HEK293 (cell line): Measurements from ENCODE around the gene PRSS22.
A peak's percentile ranks its signal among the peaks of the same experiment; 100 is the strongest.

Source experiments
- BCL11B ChIP-seq: fragments of 450-650 bp; formaldehyde crosslinking; IDR thresholded peaks from 2 replicates; pipeline ENCODE4 v1.5.1; 2016; ENCODE audit warnings: low read depth, missing biosample characterization, missing genetic modification characterization
- EGR2 ChIP-seq: fragments of 450-650 bp; formaldehyde crosslinking; IDR thresholded peaks from 2 replicates; pipeline ENCODE4 v1.5.1; 2016; ENCODE audit warnings: low read depth, missing biosample characterization, missing genetic modification characterization
- GLIS2 ChIP-seq: fragments of 450-650 bp; formaldehyde crosslinking; IDR thresholded peaks from 2 replicates; pipeline ENCODE4 v1.5.1; 2016; ENCODE audit warnings: missing biosample characterization, missing genetic modification characterization
- HOXD13 ChIP-seq: sonication (generic); formaldehyde crosslinking; IDR thresholded peaks from 2 replicates; pipeline ENCODE4 v1.8.0; 2022; ENCODE audit warnings: missing genetic modification reagents, borderline replicate concordance
- KLF1 ChIP-seq: fragments of 450-650 bp; formaldehyde crosslinking; IDR thresholded peaks from 2 replicates; pipeline ENCODE4 v1.5.1; 2016; ENCODE audit warnings: missing biosample characterization, missing genetic modification characterization
- KLF10 ChIP-seq: fragments of 450-650 bp; IDR thresholded peaks from 2 replicates; pipeline ENCODE4 v1.5.1; 2018; ENCODE audit warnings: missing biosample characterization, mild to moderate bottlenecking, missing genetic modification characterization
- KLF16 ChIP-seq: fragments of 450-650 bp; formaldehyde crosslinking; IDR thresholded peaks from 2 replicates; pipeline ENCODE4 v1.5.1; 2017; ENCODE audit warnings: missing biosample characterization, missing genetic modification characterization
- KLF8 ChIP-seq: fragments of 450-650 bp; formaldehyde crosslinking; IDR thresholded peaks from 2 replicates; pipeline ENCODE4 v1.5.1; 2016; ENCODE audit warnings: missing biosample characterization, missing genetic modification characterization
- MYNN ChIP-seq: fragments of 450-650 bp; formaldehyde crosslinking; IDR thresholded peaks from 2 replicates; pipeline ENCODE4 v1.5.1; 2016; ENCODE audit warnings: missing biosample characterization, missing genetic modification characterization, borderline replicate concordance
- SCRT2 ChIP-seq: fragments of 450-650 bp; formaldehyde crosslinking; IDR thresholded peaks from 2 replicates; pipeline ENCODE4 v1.5.1; 2016; ENCODE audit warnings: missing biosample characterization, missing genetic modification characterization
- SP3 ChIP-seq: fragments of 450-650 bp; formaldehyde crosslinking; IDR thresholded peaks from 2 replicates; pipeline ENCODE4 v1.5.1; 2016; ENCODE audit warnings: missing biosample characterization, missing genetic modification characterization
- ZBTB1 ChIP-seq: fragments of 450-650 bp; formaldehyde crosslinking; IDR thresholded peaks from 2 replicates; pipeline ENCODE4 v1.5.1; 2016; ENCODE audit warnings: missing biosample characterization, missing genetic modification characterization
- ZBTB17 ChIP-seq: fragments of 450-650 bp; formaldehyde crosslinking; IDR thresholded peaks from 2 replicates; pipeline ENCODE4 v1.5.1; 2016; ENCODE audit warnings: missing biosample characterization, missing genetic modification characterization
- ZEB2 ChIP-seq: fragments of 450-650 bp; formaldehyde crosslinking; IDR thresholded peaks from 2 replicates; pipeline ENCODE4 v1.5.1; 2016; ENCODE audit warnings: missing biosample characterization, missing genetic modification characterization
- ZFP37 ChIP-seq: fragments of 450-650 bp; formaldehyde crosslinking; IDR thresholded peaks from 2 replicates; pipeline ENCODE4 v1.5.1; 2016; ENCODE audit warnings: missing biosample characterization, missing genetic modification characterization
- ZIC2 ChIP-seq: fragments of 450-650 bp; formaldehyde crosslinking; IDR thresholded peaks from 2 replicates; pipeline ENCODE4 v1.5.1; 2016; ENCODE audit warnings: missing biosample characterization, missing genetic modification characterization
- ZNF18 ChIP-seq: fragments of 450-650 bp; formaldehyde crosslinking; IDR thresholded peaks from 2 replicates; pipeline ENCODE4 v1.5.1; 2016; ENCODE audit warnings: missing biosample characterization, missing genetic modification characterization
- ZNF214 ChIP-seq: fragments of 450-650 bp; formaldehyde crosslinking; IDR thresholded peaks from 2 replicates; pipeline ENCODE4 v1.5.1; 2017; ENCODE audit warnings: missing biosample characterization, mild to moderate bottlenecking, missing genetic modification characterization, borderline replicate concordance
- ZNF24 ChIP-seq: fragments of 450-650 bp; formaldehyde crosslinking; IDR thresholded peaks from 2 replicates; pipeline ENCODE4 v1.5.1; 2016; ENCODE audit warnings: missing biosample characterization, missing genetic modification characterization
- ZNF324 ChIP-seq: fragments of 450-650 bp; formaldehyde crosslinking; IDR thresholded peaks from 2 replicates; pipeline ENCODE4 v1.5.1; 2016; ENCODE audit warnings: missing biosample characterization, missing genetic modification characterization
- ZNF561 ChIP-seq: fragments of 450-650 bp; IDR thresholded peaks from 2 replicates; pipeline ENCODE4 v1.5.1; 2018; ENCODE audit warnings: missing biosample characterization, missing genetic modification characterization, borderline replicate concordance
- ZNF600 ChIP-seq: fragments of 450-650 bp; formaldehyde crosslinking; IDR thresholded peaks from 2 replicates; pipeline ENCODE4 v1.5.1; 2016; ENCODE audit warnings: missing biosample characterization, missing genetic modification characterization
- ZNF610 ChIP-seq: fragments of 450-650 bp; formaldehyde crosslinking; IDR thresholded peaks from 2 replicates; pipeline ENCODE4 v1.5.1; 2016; ENCODE audit warnings: missing biosample characterization, missing genetic modification characterization, borderline replicate concordance
- ZNF621 ChIP-seq: fragments of 450-650 bp; formaldehyde crosslinking; IDR thresholded peaks from 2 replicates; pipeline ENCODE4 v1.5.1; 2017; ENCODE audit warnings: missing biosample characterization, missing genetic modification characterization
- ZNF658 ChIP-seq: fragments of 450-650 bp; formaldehyde crosslinking; IDR thresholded peaks from 2 replicates; pipeline ENCODE4; 2016; ENCODE audit warnings: missing biosample characterization, missing genetic modification characterization
- ZSCAN18 ChIP-seq: fragments of 450-650 bp; formaldehyde crosslinking; IDR thresholded peaks from 2 replicates; pipeline ENCODE4 v1.5.1; 2016; ENCODE audit warnings: missing biosample characterization, missing genetic modification characterization
- ZSCAN30 ChIP-seq: fragments of 450-650 bp; IDR thresholded peaks from 2 replicates; pipeline ENCODE4 v1.5.1; 2018; ENCODE audit warnings: missing biosample characterization, mild to moderate bottlenecking, missing genetic modification characterization, moderate library complexity
- TF ChIP-seq, protein P1 (sequence below): fragments of 450-650 bp; formaldehyde crosslinking; IDR thresholded peaks from 2 replicates; pipeline ENCODE4; 2016; ENCODE audit warnings: missing biosample characterization, missing genetic modification characterization
- TF ChIP-seq, protein P2 (sequence below): fragments of 450-650 bp; formaldehyde crosslinking; IDR thresholded peaks from 2 replicates; pipeline ENCODE4 v1.5.1; 2016; ENCODE audit warnings: missing biosample characterization, missing genetic modification characterization
- TF ChIP-seq, protein P3 (sequence below): fragments of 450-650 bp; formaldehyde crosslinking; IDR thresholded peaks from 2 replicates; pipeline ENCODE4 v1.5.1; 2017; ENCODE audit warnings: missing biosample characterization, missing genetic modification characterization

The PRSS22 gene

DNA sequence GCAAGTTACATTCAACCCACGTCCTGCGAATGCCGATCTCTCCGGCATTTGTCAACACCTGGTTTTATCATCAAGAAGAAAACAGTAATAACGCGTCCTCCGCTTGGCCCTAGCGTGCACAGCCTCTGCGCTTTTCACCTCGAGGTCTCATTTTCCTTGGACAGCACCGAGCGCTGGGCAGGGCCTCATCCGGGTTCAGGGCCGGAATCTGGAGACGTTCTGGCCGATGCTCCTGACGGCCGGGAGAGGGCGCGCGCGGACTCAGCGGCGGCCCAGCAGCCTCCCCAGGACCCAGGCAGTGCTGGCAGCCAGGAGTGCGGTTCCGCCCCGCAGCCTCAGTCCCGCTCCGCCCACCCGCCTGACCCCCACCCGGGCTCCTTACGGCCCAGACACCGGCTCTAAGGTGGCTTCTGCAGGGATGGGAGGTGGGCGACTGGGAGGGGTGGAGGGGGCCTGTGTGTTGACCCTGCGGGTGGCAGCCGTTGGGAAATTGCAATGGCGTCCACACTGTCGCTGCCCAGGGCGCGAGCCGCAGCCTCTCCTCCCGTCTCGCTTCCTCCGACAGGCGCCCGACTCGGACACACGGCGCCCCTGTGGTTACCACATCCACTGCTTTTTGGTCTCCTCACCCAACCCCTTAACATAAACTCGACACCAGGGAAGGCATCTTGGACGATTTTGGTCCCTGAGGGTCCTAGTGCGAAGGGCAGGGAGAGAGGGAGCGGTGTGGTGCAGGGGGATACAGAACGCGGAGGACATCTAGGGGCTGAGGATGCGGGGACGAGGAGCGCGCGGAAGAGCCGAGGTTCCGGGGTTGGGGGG is 46.3 kb upstream of the PRSS22 start (continued):
- TF ChIP-seq, protein P1, sequence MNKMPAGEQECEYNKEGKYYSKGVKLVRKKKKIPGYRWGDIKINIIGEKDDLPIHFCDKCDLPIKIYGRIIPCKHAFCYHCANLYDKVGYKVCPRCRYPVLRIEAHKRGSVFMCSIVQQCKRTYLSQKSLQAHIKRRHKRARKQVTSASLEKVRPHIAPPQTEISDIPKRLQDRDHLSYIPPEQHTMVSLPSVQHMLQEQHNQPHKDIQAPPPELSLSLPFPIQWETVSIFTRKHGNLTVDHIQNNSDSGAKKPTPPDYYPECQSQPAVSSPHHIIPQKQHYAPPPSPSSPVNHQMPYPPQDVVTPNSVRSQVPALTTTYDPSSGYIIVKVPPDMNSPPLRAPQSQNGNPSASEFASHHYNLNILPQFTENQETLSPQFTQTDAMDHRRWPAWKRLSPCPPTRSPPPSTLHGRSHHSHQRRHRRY (tag by site-specific recombination): no peak
- TF ChIP-seq EGR2 (tag by site-specific recombination) (peak; percentile 60; the same call in 1 of the 2 replicates), ZNF324 (tag by site-specific recombination) (peak; percentile 15; the same call in 1 of the 2 replicates), KLF1 (peak; percentile 69), KLF8 (peak; percentile 64; the same call in 1 of the 2 replicates), GLIS2 (peak; percentile 38), ZBTB1 (tag by site-specific recombination) (peak; percentile 59; the same call in 1 of the 2 replicates), ZSCAN30 (tag by site-specific recombination) (peak; percentile 75), BCL11B (peak; percentile 64; the same call in 1 of the 2 replicates), HOXD13 (CRISPR knock-in tag) (no peak), ZEB2 (tag by site-specific recombination) (no peak), ZFP37 (tag by site-specific recombination) (peak; percentile 45; the same call in 1 of the 2 replicates), ZIC2 (peak; percentile 51; the same call in 1 of the 2 replicates), MYNN (tag by site-specific recombination) (no peak; the same call in 1 of the 2 replicates), KLF16 (tag by site-specific recombination) (peak; percentile 53; the same call in 1 of the 2 replicates), ZNF600 (tag by site-specific recombination) (peak; percentile 80), ZNF658 (tag by site-specific recombination) (no peak), ZNF24 (tag by site-specific recombination) (0 out of 2 replicates have a peak, but pooled peaks have one; percentile 6), SCRT2 (no peak), ZNF18 (tag by site-specific recombination) (0 out of 2 replicates have a peak, but pooled peaks have one; percentile 7), ZNF214 (tag by site-specific recombination) (no peak), ZSCAN18 (tag by site-specific recombination) (peak; percentile 22; the same call in 1 of the 2 replicates), ZBTB17 (peak; percentile 98), SP3 (tag by site-specific recombination) (peak; percentile 73), ZNF561 (tag by site-specific recombination) (no peak), ZNF610 (tag by site-specific recombination) (no peak), ZNF621 (tag by site-specific recombination) (no peak), KLF10 (peak; percentile 50; the same call in 1 of the 2 replicates)
- TF ChIP-seq, protein P2, sequence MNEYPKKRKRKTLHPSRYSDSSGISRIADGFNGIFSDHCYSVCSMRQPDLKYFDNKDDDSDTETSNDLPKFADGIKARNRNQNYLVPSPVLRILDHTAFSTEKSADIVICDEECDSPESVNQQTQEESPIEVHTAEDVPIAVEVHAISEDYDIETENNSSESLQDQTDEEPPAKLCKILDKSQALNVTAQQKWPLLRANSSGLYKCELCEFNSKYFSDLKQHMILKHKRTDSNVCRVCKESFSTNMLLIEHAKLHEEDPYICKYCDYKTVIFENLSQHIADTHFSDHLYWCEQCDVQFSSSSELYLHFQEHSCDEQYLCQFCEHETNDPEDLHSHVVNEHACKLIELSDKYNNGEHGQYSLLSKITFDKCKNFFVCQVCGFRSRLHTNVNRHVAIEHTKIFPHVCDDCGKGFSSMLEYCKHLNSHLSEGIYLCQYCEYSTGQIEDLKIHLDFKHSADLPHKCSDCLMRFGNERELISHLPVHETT: peak; percentile 25; the same call in 1 of the 2 replicates
- TF ChIP-seq, protein P3, sequence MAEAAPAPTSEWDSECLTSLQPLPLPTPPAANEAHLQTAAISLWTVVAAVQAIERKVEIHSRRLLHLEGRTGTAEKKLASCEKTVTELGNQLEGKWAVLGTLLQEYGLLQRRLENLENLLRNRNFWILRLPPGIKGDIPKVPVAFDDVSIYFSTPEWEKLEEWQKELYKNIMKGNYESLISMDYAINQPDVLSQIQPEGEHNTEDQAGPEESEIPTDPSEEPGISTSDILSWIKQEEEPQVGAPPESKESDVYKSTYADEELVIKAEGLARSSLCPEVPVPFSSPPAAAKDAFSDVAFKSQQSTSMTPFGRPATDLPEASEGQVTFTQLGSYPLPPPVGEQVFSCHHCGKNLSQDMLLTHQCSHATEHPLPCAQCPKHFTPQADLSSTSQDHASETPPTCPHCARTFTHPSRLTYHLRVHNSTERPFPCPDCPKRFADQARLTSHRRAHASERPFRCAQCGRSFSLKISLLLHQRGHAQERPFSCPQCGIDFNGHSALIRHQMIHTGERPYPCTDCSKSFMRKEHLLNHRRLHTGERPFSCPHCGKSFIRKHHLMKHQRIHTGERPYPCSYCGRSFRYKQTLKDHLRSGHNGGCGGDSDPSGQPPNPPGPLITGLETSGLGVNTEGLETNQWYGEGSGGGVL (tag by site-specific recombination): peak; percentile 43; the same call in 1 of the 2 replicates
